Stomach (tissue), 4 donors: ENCODE results near the gene ARL14EPL.

Source experiments
- EP300 ChIP-seq: sonication (generic); formaldehyde crosslinking; IDR thresholded peaks from one replicate; pipeline ENCODE4 v1.6.1; 2017; ENCODE audit warnings: antibody characterized with exemption
- POLR2A ChIP-seq, 4 donors: fragments of 450-650 bp; IDR thresholded peaks; one replicate each; pipeline ENCODE4 v1.6.1; 2016; ENCODE audit warnings: antibody characterized with exemption in 4 of 4, control low read depth in 2 of 4, mild to moderate bottlenecking in 1 of 4, moderate library complexity in 1 of 4
- POLR2AphosphoS5 ChIP-seq, 3 donors: sonication (generic); formaldehyde crosslinking; IDR thresholded peaks; one replicate each; pipeline ENCODE4 v1.6.1; 2016; ENCODE audit warnings: antibody characterized with exemption in 3 of 3
- TF ChIP-seq, protein P1 (sequence below), 7 experiments: fragments of 450-650 bp in 4 of 7; fragments of 200-600 bp in 3 of 7; sonication (generic) in 3 of 7; IDR thresholded peaks; one replicate each; pipeline ENCODE4 v1.5.1; 2016 to 2019; ENCODE audit warnings: antibody characterized with exemption in 7 of 7, control low read depth in 2 of 7, mild to moderate bottlenecking in 1 of 7

GRCh38 chr5:116025866-116026265 is 6.4 kb upstream of the ARL14EPL start:
- TF ChIP-seq, protein P1, sequence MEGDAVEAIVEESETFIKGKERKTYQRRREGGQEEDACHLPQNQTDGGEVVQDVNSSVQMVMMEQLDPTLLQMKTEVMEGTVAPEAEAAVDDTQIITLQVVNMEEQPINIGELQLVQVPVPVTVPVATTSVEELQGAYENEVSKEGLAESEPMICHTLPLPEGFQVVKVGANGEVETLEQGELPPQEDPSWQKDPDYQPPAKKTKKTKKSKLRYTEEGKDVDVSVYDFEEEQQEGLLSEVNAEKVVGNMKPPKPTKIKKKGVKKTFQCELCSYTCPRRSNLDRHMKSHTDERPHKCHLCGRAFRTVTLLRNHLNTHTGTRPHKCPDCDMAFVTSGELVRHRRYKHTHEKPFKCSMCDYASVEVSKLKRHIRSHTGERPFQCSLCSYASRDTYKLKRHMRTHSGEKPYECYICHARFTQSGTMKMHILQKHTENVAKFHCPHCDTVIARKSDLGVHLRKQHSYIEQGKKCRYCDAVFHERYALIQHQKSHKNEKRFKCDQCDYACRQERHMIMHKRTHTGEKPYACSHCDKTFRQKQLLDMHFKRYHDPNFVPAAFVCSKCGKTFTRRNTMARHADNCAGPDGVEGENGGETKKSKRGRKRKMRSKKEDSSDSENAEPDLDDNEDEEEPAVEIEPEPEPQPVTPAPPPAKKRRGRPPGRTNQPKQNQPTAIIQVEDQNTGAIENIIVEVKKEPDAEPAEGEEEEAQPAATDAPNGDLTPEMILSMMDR (IDR thresholded peaks at IDR 0.05), result no peak
- TF ChIP-seq EP300 (no peak), POLR2AphosphoS5 (IDR thresholded peaks at IDR 0.05) (no peak), POLR2A (IDR thresholded peaks at IDR 0.05) (no peak)
